Measurements from ENCODE around the gene PRR18. TPM values are rescaled to one million over a fixed set of nuclear protein-coding genes. Genes with fewer than 3 reads are reported as not detected.
A peak's percentile ranks its signal among the peaks of the same experiment; 100 is the strongest.

PRR18 gene
- total and polyA plus RNA-seq, 9 of the 15 experiments (the other 6 are each of a cell fraction or from before 2014, with no cell fraction given): not detected

DNA sequence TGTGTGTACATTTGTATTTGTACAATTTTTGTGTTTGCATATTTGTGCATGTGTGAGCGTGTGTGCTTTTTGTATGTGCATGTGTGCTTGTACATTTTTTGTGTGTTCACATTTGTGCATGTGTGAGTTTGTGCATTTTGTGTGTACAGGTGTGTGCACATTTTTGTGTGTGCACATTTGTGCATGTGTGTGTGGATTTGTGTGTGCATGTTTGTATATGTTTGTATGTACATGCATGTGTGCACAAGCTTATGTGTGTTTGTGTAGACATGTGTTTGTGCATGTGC lies 28.9 kb downstream of the PRR18 start (continued):
- TF ChIP-seq AFF1 (IDR thresholded peaks at IDR 0.05; ENCODE audit: low read depth in 1 of 2, partially characterized antibody in 2 of 2) (no peak), ZNF282 (CRISPR knock-in tag; IDR thresholded peaks at IDR 0.05) (no peak)

- Histone ChIP-seq H3K27ac (ENCODE audit: extremely low read depth, low read depth, low read length) (no peak overlapping the region), H3K9ac (ENCODE audit: insufficient read depth in 1 of 2, low read depth in 2 of 2, low read length in 2 of 2) (no peak overlapping the region), H3K9me1 (ENCODE audit: control insufficient read depth, insufficient read depth, low read length) (no peaks in the 10 kb centered on the region), H3K4me2 (ENCODE audit: insufficient read depth, low read length) (no peak overlapping the region), H3K4me1 (replicated peaks in 1 of 2; ENCODE audit: control insufficient read depth in 2 of 2, insufficient read depth in 2 of 2, low read length in 2 of 2) (peaks cover 0 to 3% of the 10 kb centered on the region in 2 experiments; a peak in 1 of 5 replicates), H3K79me2 (ENCODE audit: control insufficient read depth, insufficient read depth, low read length) (no peaks in the 10 kb centered on the region), H3K36me3 (ENCODE audit: control insufficient read depth, insufficient read depth, low read length) (no peaks in the 10 kb centered on the region), H3K9me3 (replicated peaks; ENCODE audit: control insufficient read depth, insufficient read depth, low read depth, low read length) (no peaks in the 10 kb centered on the region), H3K27me3 (ENCODE audit: control insufficient read depth in 2 of 2, insufficient read depth in 2 of 2, low read length in 2 of 2) (peaks cover 27 to 61% of the 10 kb centered on the region in 2 experiments), H3K4me3 (no peak overlapping the region), H4K20me1 (replicated peaks; ENCODE audit: control insufficient read depth, insufficient read depth, low read length) (no peaks in the 10 kb centered on the region), H2AFZ (ENCODE audit: low read depth, low read length) (no peak overlapping the region)
- in situ Hi-C loops (cut with MboI) (no loop called here), intact Hi-C loops (cut with micrococcal nuclease) (loop anchor here (5.0 to 10.0 kb wide), 3 partner anchors 104 to 496 kb away; partner anchors contain the start of gene MPC1)
- TF ChIP-seq RNF219 (CRISPR knock-in tag; IDR thresholded peaks at IDR 0.05) (no peak), ATF7 (IDR thresholded peaks at IDR 0.05) (peak; percentile 63), ZNF143 (CRISPR knock-in tag; IDR thresholded peaks at IDR 0.05) (0 out of 2 replicates have a peak, but pooled peaks have one; percentile 21), ZNF121 (CRISPR knock-in tag; conservative IDR thresholded peaks at IDR 0.05) (no peak), ATF1 (CRISPR knock-in tag; IDR thresholded peaks at IDR 0.05) (no peak), ATF1 (tag; IDR thresholded peaks at IDR 0.05) (0 out of 2 replicates have a peak, but pooled peaks have one; percentile 23), MAFF (IDR thresholded peaks at IDR 0.05; ENCODE audit: low read length) (no peak)
- TF ChIP-seq, protein P1, sequence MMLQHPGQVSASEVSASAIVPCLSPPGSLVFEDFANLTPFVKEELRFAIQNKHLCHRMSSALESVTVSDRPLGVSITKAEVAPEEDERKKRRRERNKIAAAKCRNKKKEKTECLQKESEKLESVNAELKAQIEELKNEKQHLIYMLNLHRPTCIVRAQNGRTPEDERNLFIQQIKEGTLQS (IDR thresholded peaks at IDR 0.05): peak; percentile 61; the same call in 1 of the 2 replicates
- TF ChIP-seq, protein P1 (CRISPR knock-in tag; conservative IDR thresholded peaks at IDR 0.05): no peak
- BruUV-seq (replicated peaks): no TSS peak
- 21% methylated on average over 8 of the region's 8 CpGs for WGBS (ENCODE audit: insufficient coverage, low coverage, missing lambda C conversion rate)
- CTCF ChIA-PET (ENCODE audit: low intra/inter-chr PET ratio): interaction anchor here (0.7 kb wide), 1 partner anchor 122 kb away, joined by 3 read pairs; no protein-coding TSS in a partner anchor
- no peak for ATAC-seq
- DNase-seq (ENCODE audit: extremely low read depth in 1 of 4, low spot score in 3 of 4): no peak
- POLR2A ChIA-PET: no interaction called here
- peak; percentile 55 for FAIRE-seq
These were observed 29.4 kb downstream of the PRR18 start for GRCh38 chr6:166278579-166279392.

Measured in K562 (cell line).